Stimulated activated CD8-positive, alpha-beta memory T cell treated with anti-CD3 and anti-CD28 coated beads, Interleukin-15, amount 100 ng/mL, for 24 hours (primary cell): ENCODE measurements around the gene CERS1.

Experiments used
- DNase-seq: peaks from one replicate; pipeline ENCODE4 v3.0.0-alpha.2; 2020; ENCODE audit warnings: low read depth

CERS1 gene

GRCh38 chr19:18839465-18840287 lies 56.3 kb downstream of the CERS1 start:
- no peak for DNase-seq

GRCh38 chr19:18834644-18834984 lies 61.3 kb downstream of the CERS1 start:
- no peak for DNase-seq

- no peak for DNase-seq
These were observed 61.9 kb downstream of the CERS1 start for GRCh38 chr19:18833849-18834643.

- DNase-seq = no peak
These were observed 62.8 kb downstream of the CERS1 start for GRCh38 chr19:18833141-18833476.

GRCh38 chr19:18832306-18833140 lies 63.4 kb downstream of the CERS1 start:
- no peak for DNase-seq

GRCh38 chr19:18831524-18832305 lies 64.2 kb downstream of the CERS1 start, which contains the start of gene UPF1:
UPF1 (plus strand) TSS chr19:18831959; CDS start chr19:18832210, 251 bp downstream.
- peak; percentile 95 for DNase-seq

- DNase-seq = no peak
These were observed 65.5 kb downstream of the CERS1 start for GRCh38 chr19:18830488-18830887.

- no peak for DNase-seq
These were observed 67.2 kb downstream of the CERS1 start for GRCh38 chr19:18828786-18829185.
